Transverse colon (tissue), 4 donors: ENCODE measurements around the gene PSMD14. TPM values are rescaled to one million over a fixed set of nuclear protein-coding genes. Genes with fewer than 3 reads are reported as not detected.
A peak's percentile ranks its signal among the peaks of the same experiment; 100 is the strongest.
"Not testable (repeated sequence)": the region's sequence is repeated elsewhere in the genome, so short reads cannot be mapped to it uniquely, and the experiment has no call there.

ENCODE experiments used
- DNase-seq: peaks from one replicate; pipeline ENCODE4 v3.0.0-alpha.2; 2019
- H3K27ac ChIP-seq, 4 donors: fragments of 200-600 bp; sonication (generic); 2 replicates each; pipeline ENCODE4 v1.5.1; 2016 to 2018; ENCODE audit warnings: inconsistent platforms in 4 of 4
- H3K27me3 ChIP-seq: fragments of 200-600 bp; sonication (generic); 2 replicates; pipeline ENCODE4 v1.5.1; 2017; ENCODE audit warnings: inconsistent platforms
- H3K36me3 ChIP-seq, 4 donors: fragments of 200-600 bp; sonication (generic); 2 replicates each; pipeline ENCODE4 v1.5.1; 2017 to 2019; ENCODE audit warnings: inconsistent platforms in 4 of 4
- H3K4me1 ChIP-seq, 4 donors: fragments of 200-600 bp; sonication (generic); 2 replicates each; pipeline ENCODE4 v1.5.1; 2017 to 2020; ENCODE audit warnings: inconsistent platforms in 4 of 4
- H3K4me3 ChIP-seq, 4 donors: fragments of 200-600 bp; sonication (generic); 1 replicate in 1 of 4; 2 replicates in 3 of 4; pipeline versions ENCODE4 v1.5.1 to v1.6.1; 2017 to 2019; ENCODE audit warnings: inconsistent platforms in 4 of 4
- H3K9me3 ChIP-seq, 2 donors: fragments of 200-600 bp; sonication (generic); 2 replicates each; pipeline ENCODE4 v1.5.1; 2017 to 2019; ENCODE audit warnings: inconsistent platforms in 2 of 2
- EP300 ChIP-seq: sonication (generic); formaldehyde crosslinking; IDR thresholded peaks from one replicate; pipeline ENCODE4 v1.6.1; 2017; ENCODE audit warnings: antibody characterized with exemption, low read depth
- POLR2A ChIP-seq: fragments of 450-650 bp; IDR thresholded peaks from one replicate; pipeline ENCODE4 v1.6.1; 2016; ENCODE audit warnings: antibody characterized with exemption, mild to moderate bottlenecking, moderate library complexity
- POLR2AphosphoS5 ChIP-seq, 3 donors: sonication (generic); formaldehyde crosslinking; IDR thresholded peaks; one replicate each; pipeline ENCODE4 v1.6.1; 2016; ENCODE audit warnings: antibody characterized with exemption in 3 of 3
- WGBS, 2 donors: methylation state at CpG; one replicate each; pipeline ENCODE4 v1.1.5; 2018; ENCODE audit warnings: low coverage in 1 of 2; 5-methylcytosine and 5-hydroxymethylcytosine counted together
- in situ Hi-C, 4 donors: fragments of 200-750 bp; cut with MboI; loops; one replicate each; pipeline versions ENCODE4 v1.15.0 to v1.15.1; 2017; ENCODE audit warnings: low sequenced_read_pairs in 3 of 4, low pct_ligation_motif_present in 1 of 4, low pct_unique_long_range_greater_than_20kb in 1 of 4
- intact Hi-C: fragments of 100-400 bp; cut with DNase I; formaldehyde crosslinking; loops from one replicate; pipeline ENCODE4 v1.15.1; 2023; ENCODE audit warnings: low total_unique reads
- total RNA-seq, 4 donors: library from RNA; depleted of rRNA; stranded (reverse); fragments of >200 nt; gene quantifications; one replicate each; pipeline ENCODE4 v1.1.0, GENCODE V29; 2016
- TF ChIP-seq, protein P1 (sequence below), 5 experiments: fragments of 200-600 bp in 3 of 5; fragments of 450-650 bp in 2 of 5; sonication (generic) in 3 of 5; IDR thresholded peaks; 1 replicate in 2 of 5; 2 replicates in 3 of 5; pipeline ENCODE4 v1.5.1; 2016 to 2017; ENCODE audit warnings: antibody characterized with exemption in 5 of 5, inconsistent platforms in 3 of 5, mild to moderate bottlenecking in 2 of 5, moderate library complexity in 1 of 5

The PSMD14 gene
- total RNA-seq, result 10 to 100 TPM in 3 of 4 donors, 1 to 10 TPM in 1; 5.2 to 30.1 (median 22.6) TPM

DNA sequence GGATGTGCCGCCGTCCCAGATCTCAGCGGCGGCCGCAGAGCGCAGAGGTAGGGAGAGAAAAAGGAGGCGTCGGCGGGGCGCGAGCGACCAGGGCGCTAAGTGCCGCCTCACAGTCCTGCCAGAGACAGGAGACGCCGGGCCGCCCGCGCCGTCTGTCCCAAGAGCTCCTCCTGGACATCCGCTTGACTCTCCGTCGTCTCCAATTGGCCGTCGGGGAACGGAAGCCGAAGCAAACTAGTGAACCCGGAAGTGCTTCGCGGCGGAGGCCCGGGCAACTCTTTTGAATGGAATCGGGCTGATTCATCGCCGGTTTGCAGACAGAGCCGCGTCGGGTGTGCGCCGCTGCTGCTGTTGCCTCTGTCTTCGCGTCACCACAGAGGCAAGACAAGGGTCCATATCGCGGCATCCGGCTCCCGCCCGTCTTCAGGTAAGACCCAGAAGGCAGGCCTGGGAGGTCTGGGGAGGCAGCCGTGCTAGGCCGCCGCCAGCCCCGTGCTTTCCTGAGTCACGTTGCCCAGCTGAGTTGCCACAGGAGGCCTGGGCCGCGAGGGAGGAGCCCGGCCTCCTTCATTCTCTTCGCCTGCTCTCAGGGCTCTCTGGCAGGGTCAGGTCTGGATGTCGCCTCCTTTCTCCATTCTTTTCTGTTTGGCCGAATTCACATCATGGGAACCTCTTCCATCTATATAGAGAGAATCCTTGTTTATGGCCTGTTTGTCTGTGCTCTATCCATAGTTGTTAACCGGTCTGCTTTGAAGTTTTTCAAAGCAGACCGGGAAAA is at the start of gene PSMD14:
Gene PSMD14 (plus strand): TSS at position 248 of the 778 bp plus-strand sequence. CDS start 10,401 bp downstream, outside the sequence.
- peaks cover 0 to 19% (median 15%) of the 10 kb centered on the region in 4 donors for H3K4me1 ChIP-seq
- H3K27me3 ChIP-seq, result no peaks in the 10 kb centered on the region
- intact Hi-C loops (no loop called here), in situ Hi-C loops (no loop called here)
- no peaks in the 10 kb centered on the region for H3K9me3 ChIP-seq
- TF ChIP-seq, protein P1, sequence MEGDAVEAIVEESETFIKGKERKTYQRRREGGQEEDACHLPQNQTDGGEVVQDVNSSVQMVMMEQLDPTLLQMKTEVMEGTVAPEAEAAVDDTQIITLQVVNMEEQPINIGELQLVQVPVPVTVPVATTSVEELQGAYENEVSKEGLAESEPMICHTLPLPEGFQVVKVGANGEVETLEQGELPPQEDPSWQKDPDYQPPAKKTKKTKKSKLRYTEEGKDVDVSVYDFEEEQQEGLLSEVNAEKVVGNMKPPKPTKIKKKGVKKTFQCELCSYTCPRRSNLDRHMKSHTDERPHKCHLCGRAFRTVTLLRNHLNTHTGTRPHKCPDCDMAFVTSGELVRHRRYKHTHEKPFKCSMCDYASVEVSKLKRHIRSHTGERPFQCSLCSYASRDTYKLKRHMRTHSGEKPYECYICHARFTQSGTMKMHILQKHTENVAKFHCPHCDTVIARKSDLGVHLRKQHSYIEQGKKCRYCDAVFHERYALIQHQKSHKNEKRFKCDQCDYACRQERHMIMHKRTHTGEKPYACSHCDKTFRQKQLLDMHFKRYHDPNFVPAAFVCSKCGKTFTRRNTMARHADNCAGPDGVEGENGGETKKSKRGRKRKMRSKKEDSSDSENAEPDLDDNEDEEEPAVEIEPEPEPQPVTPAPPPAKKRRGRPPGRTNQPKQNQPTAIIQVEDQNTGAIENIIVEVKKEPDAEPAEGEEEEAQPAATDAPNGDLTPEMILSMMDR (IDR thresholded peaks at IDR 0.05), result no peak
- no peak for TF ChIP-seq EP300
- TF ChIP-seq POLR2A, result peak; percentile 71
- peak; percentile 63 to 84 (median 66) for TF ChIP-seq POLR2AphosphoS5 (IDR thresholded peaks at IDR 0.05)
- WGBS, 2 donors, result 0% methylated on average over 6 to 47 of the region's 60 CpGs
- peak within 1 kb of the TSS; percentile 49 to 79 (median 70) for H3K4me3 ChIP-seq
- peak; percentile 95 for DNase-seq
- H3K36me3 ChIP-seq, result no peaks in the 10 kb centered on the region
- H3K27ac ChIP-seq, result peak within 1 kb of the TSS; percentile 78 to 89 (median 86)

DNA sequence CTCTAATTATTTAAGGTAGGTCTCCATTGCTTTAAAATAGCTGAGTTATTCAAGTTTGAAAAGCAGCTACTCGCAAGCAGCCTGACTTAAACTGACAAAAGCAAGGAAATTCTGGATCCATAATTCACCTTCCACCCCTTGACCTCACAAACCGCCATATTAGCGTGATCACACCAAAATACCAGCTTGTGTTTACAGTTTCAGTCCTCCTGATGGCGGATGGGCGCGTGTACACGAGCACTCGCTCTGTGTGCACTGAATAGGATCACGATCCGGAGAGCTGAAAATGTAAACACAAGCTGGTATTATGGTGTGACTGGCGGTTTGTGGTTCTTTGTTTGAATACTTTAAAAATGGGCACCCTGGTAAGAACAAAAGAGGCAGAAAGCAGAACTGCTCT is 42.4 kb upstream of the PSMD14 start:
- Histone ChIP-seq H3K36me3 (no peaks in the 10 kb centered on the region), H3K4me1 (no peaks in the 10 kb centered on the region), H3K4me3 (no peak overlapping the region), H3K9me3 (no peaks in the 10 kb centered on the region), H3K27ac (no peak overlapping the region), H3K27me3 (no peaks in the 10 kb centered on the region)
- intact Hi-C loops, result no loop called here
- DNase-seq, result no peak
- TF ChIP-seq, protein P1 (IDR thresholded peaks at IDR 0.05), result no peak
- in situ Hi-C loops, result no loop called here
- 92 to 93% methylated on average over 5 to 11 of the region's 11 CpGs for WGBS, 2 donors

DNA sequence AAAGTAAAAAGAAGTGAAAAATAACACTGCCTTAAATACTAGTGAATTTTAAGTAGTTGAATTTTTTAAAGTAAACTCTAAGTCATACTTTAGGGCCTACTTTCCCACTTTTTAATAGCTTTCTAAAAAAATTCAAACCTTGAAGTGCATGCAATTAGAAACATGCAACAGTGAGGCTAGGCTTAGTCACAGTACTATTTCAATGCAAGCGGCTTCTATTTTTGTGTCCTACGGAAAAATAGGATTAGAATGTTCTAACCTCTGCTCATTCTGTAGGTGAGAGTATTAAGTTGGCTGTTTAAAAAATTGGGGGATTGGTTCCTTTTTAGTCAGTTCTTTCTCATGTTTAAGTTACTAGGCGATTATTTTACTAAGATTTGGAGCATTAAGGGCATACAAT is 39.1 kb upstream of the PSMD14 start:
- intact Hi-C loops (no loop called here), in situ Hi-C loops (no loop called here)
- H3K27me3 ChIP-seq, result no peaks in the 10 kb centered on the region
- DNase-seq, result no peak
- TF ChIP-seq POLR2AphosphoS5 (IDR thresholded peaks at IDR 0.05), result no peak
- TF ChIP-seq, protein P1 (IDR thresholded peaks at IDR 0.05), result no peak
- TF ChIP-seq EP300, result no peak
- TF ChIP-seq POLR2A, result no peak
- H3K36me3 ChIP-seq, result no peaks in the 10 kb centered on the region
- no peak overlapping the region for H3K4me3 ChIP-seq
- H3K4me1 ChIP-seq, result no peaks in the 10 kb centered on the region
- H3K9me3 ChIP-seq, result peaks cover 0 to 6% of the 10 kb centered on the region in 2 donors
- no peak overlapping the region for H3K27ac ChIP-seq
- WGBS, 2 donors, result 94 to 98% methylated on average over 3 of the region's 3 CpGs

DNA sequence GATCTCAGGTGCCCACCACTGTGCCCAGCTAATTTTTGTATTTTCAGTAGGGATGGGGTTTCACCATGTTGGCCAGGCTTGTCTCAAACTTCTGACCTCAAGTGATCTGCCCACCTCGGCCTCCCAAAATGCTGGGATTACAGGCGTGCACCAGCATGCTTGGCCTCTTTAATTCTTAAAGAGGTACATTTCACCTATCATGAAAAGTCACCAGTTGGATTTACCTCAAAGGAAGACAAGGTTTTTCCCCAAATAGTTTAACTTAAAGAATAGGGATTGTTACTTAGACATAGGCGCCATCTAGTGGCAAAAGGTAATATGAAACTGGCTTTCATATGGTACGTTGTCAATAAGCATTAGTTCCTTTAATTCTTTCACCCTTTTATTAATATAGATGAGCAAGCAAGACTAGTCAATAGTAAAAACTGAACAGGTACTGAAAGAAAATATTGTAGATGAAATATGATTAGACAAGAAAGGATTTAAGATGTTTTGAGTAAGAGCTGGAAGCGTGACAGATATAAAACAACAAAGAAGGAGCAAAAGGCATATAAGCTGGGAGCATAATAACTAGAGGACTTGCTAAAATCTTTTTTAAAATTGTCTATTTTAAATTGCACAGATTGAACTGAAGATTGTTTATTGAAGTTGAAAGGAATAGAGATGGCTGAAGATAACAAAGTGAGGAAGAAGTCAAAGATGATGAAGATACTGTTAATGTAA is 35.0 kb upstream of the PSMD14 start:
- intact Hi-C loops, result loop anchor here (5.0 kb wide), 1 partner anchor 51 kb away; no protein-coding TSS in a partner anchor
- no peak for DNase-seq
- peaks cover 0 to 6% of the 10 kb centered on the region in 2 donors for H3K9me3 ChIP-seq
- H3K36me3 ChIP-seq, result no peaks in the 10 kb centered on the region
- no peaks in the 10 kb centered on the region for H3K4me1 ChIP-seq
- no peak overlapping the region for H3K4me3 ChIP-seq
- WGBS, 2 donors, result 48% methylated on average over 4 to 5 of the region's 5 CpGs
- TF ChIP-seq POLR2A (no peak), POLR2AphosphoS5 (IDR thresholded peaks at IDR 0.05) (no peak)
- TF ChIP-seq, protein P1 (IDR thresholded peaks at IDR 0.05), result peak; percentile 55 to 78 (median 71)
- in situ Hi-C loops, result loop anchor here in 2 of 4 donors (10.0 kb wide), 1 partner anchor 48 kb away; no protein-coding TSS in a partner anchor
- no peaks in the 10 kb centered on the region for H3K27me3 ChIP-seq
- no peak overlapping the region for H3K27ac ChIP-seq

DNA sequence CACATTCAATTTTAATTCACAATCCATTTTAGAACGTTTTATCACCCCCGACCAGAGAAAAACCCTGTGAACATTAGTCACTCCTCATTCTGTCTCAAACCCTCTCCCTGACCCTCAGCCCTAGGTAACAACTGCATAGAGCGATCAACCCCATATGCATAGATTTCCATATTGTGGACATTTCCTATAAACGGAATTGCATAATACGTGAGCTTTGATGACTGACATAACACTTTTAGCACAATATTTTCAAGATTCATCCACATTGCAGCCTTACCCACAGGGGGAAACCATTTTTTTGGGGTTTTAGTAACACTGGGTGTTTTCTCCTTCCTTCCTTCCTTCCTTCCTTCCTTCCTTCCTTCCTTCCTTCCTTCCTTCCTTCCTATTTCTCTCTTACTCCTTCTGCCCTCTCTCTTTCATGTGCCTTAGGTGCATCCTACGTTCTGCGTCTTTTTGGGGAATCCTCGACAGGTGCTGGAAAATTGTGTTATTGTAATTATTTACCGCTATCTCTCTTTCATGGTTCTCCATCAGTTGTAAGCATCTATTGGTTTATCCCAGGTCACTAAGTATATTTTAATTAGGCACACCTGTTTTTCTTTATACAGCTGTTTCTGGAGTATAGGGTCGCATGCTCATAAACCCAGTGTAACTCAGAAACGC is 29.5 kb upstream of the PSMD14 start:
- in situ Hi-C loops, result loop anchor here in 2 of 4 donors (10.0 kb wide), 1 partner anchor 54 kb away; no protein-coding TSS in a partner anchor
- H3K36me3 ChIP-seq, H3K4me1 ChIP-seq, H3K27ac ChIP-seq, H3K27me3 ChIP-seq, H3K4me3 ChIP-seq, intact Hi-C loops, DNase-seq, H3K9me3 ChIP-seq: not testable (repeated sequence)
- 65 to 67% methylated on average over 11 of the region's 11 CpGs for WGBS, 2 donors

DNA sequence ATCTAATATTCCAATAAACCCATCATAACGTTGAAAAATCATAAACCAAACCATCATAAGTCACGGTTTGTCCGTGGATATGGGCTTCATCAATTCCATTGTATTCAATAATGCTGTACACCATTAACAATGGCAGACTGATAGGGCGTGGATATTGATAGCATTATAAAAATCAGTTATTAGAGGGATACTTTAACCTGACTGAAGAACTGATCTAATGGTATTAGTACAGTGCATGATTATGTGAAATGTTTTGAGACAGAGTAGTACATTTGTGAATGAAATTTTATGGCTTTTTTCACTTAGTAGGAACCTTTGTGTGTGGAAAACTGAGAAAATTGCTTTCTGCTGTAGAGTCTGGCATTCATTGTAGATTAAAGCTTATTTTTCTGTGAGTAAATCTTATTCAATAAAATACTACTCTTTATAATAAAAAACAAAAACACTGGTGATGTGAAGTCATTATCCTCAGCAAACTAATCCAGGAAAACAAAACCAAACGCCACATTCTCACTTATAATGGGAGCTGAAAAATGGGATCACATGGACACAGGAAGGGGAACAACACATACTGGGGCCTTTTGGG is 28.9 kb upstream of the PSMD14 start:
- H3K27me3 ChIP-seq, H3K36me3 ChIP-seq, DNase-seq, intact Hi-C loops, H3K4me1 ChIP-seq, H3K27ac ChIP-seq, H3K9me3 ChIP-seq, H3K4me3 ChIP-seq: not testable (repeated sequence)
- WGBS, 2 donors, result 69 to 71% methylated on average over 5 of the region's 5 CpGs
- in situ Hi-C loops, result loop anchor here in 2 of 4 donors (10.0 kb wide), 1 partner anchor 55 kb away; no protein-coding TSS in a partner anchor
